ENCODE results near the gene TNFSF4.
"Not testable (repeated sequence)": the region's sequence is repeated elsewhere in the genome, so short reads cannot be mapped to it uniquely, and the experiment has no call there.

TNFSF4 gene

DNA sequence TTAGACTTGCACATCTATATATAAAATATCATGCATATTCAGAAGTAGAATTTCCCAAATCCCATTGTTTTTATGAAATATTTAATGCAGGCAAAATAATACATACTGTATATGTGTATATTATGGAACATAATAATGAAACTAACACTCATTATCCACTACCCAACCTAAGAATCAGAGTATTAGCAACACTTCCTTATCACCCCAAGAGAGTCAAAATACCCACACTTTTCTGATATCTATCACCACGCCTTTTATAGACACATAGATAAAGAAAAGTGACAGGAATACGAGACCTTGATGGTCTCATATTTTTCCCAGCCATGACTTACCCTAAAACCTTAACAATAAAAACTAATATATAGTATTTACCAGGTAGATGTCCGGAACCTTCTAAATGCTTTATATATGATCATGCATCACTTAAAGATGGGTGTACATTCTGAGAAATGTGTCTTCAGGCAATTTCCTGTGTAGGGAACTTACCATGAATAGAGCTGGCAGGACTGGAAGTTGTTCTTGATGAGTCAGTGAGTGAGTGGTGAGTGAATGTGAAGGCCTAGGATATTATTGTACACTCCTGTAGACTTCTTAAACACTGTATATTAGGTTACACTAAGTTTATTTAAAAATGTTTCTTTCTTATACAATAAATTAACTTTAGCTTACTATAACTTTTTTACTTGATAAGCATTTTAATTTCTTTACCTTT lies 45.5 kb downstream of the TNFSF4 start:
- no peak for DNase-seq

GRCh38 chr1:173153964-173154363 lies 53.2 kb downstream of the TNFSF4 start:
- not testable (repeated sequence) for DNase-seq

DNA sequence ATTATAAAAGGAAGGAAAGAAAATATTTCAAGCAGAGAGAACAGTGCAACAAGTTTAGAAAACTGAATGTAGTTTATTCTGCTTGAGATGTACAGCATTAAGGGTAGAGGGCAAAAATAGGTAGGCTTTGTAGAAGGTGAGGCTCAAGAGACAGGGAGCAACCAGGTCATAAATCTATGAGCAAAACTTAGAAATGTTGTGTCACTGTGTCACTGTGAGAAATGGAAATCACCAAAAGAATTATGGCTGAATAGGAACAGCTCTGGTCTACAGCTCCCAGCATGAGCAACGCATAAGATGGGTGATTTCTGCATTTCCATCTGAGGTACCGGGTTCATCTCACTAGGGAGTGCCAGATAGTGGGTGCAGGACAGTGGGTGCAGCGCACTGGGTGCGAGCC lies 53.6 kb downstream of the TNFSF4 start:
- DNase-seq, result no peak

DNA sequence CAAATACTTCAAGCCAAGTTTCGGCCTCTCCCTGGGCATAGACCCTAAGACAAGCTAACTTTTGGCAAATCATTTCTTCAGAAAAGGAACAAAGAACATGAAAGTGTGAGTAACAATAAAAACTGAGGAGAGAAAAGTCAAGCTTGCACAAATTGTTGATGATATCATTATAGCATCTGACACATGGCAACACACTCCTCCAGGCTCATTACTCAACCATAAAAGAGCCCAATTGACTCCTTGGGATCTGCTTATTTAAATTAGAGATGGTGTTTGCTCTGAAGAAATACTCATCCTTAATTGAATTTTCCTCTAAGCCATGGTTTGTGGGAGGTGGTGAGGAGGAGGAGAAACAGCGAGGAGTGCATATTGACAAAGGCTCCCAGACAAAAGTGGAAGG lies 54.5 kb downstream of the TNFSF4 start:
- DNase-seq, result no peak

- no peak for DNase-seq
Observed at GRCh38 chr1:173150795-173151194, 56.3 kb downstream of the TNFSF4 start.

GRCh38 chr1:173149887-173150286 lies 57.2 kb downstream of the TNFSF4 start:
- no peak for DNase-seq

GRCh38 chr1:173148971-173149370 lies 58.2 kb downstream of the TNFSF4 start:
- no peak for DNase-seq

DNA sequence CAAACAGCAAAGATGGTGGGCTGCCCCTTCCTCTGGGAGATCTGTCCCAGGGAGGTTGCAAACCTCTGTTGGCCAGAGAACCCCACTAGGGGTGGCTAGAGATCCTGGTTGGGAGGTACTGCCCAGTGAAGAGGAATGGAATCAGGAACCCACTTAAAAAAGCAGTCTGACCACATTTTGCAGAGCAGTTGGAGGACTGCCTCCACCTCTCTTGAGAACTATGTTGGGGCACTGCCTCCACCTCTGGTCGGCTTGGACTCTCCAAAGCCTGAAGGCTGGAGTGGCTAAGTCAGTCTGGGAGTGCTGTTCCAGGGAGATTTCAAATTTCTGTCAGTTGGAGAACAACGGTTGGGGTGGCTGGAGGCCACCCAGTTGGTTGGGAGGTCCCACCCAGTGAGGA lies 58.6 kb downstream of the TNFSF4 start:
- DNase-seq, result no peak

DNA sequence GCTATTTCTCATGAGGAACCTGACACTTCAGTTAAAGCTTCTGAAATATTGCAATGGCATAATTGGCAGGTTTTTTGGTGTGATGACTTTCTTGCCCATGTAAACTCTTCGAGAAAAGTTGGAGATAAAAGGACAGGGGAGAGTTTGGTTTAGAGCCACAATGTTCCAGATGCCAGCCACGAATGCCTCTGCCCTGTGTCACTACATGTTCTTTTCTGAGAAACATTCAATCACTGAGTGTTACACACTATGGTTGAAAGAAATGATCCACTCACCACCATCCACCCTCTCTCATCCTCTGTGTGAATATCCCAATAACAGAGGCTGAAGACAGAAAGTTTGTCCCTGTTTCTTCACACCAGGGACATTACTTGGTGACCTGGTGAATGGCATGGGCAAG lies 66.4 kb downstream of the TNFSF4 start:
- DNase-seq, result no peak

- no peak for DNase-seq
Observed at GRCh38 chr1:173139706-173140105, 67.4 kb downstream of the TNFSF4 start.

DNA sequence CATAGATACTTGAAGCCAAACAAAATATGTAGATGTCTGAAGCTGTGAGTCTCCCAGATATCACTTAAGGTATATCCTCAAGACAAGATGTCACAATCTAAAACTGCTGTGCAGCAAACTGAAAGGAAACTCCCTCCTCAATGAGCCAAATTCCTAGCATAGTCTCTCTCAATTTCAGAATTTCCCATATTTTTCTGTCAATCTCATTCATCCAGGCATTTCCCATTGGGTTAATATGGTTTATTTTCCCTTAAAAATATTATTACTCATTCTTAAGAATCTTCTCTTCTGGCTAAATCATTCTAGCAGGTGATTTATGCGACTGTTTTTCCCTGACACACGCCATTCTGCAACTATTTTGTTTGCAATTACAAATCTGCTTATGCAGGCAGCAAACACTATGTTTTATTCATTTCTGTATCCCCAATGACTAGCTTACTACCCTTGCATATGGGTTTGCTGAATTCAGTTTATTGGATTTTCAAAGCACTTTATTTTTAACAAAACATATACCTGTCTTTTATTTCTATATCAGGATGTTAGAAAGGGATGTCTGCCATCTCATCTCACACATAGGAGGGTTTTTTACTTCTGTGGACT lies 69.9 kb downstream of the TNFSF4 start:
- no peak for DNase-seq

DNA sequence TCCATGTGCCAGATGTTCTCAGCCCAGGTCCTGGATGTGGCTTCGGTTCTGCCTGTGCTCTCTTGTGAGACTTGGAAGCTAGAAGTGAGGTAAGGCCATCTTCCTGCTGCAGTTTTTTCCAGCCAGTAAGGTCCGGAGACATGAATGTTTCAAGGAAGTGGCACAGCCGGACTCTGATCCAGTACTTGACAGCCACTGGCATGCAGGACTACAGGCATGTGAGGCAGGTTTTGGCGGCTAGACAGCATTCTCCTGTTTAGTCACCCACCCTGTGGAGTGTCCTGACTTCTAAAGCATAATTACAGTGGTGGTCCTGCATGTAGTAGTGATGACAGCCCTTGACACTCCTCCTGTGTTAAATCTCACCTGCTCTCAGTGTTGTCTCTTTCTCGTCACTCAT lies 72.3 kb downstream of the TNFSF4 start:
- DNase-seq, result no peak

- DNase-seq, result no peak
Observed at GRCh38 chr1:173134029-173134428, 73.1 kb downstream of the TNFSF4 start.
